Natural killer cell (primary cell): Measurements from ENCODE around the gene EI24. TPM values are rescaled to one million over a fixed set of nuclear protein-coding genes. Genes with fewer than 3 reads are reported as not detected.

Experiments
- ATAC-seq, 3 donors: fragments of 150-1000 bp in 2 of 3; fragments of 200-7000 bp in 1 of 3; cut with Tn5 transposase; 1 replicate in 1 of 3; 2 replicates in 2 of 3; pipeline ENCODE4 v1.10.0; 2021; ENCODE audit warnings: mild to moderate bottlenecking in 2 of 3, moderate library complexity in 2 of 3
- DNase-seq, 2 donors: peaks; one replicate each; pipeline versions ENCODE4 v3.0.0 to v3.0.0-alpha.2; 2013 to 2021; ENCODE audit warnings: mixed read lengths in 1 of 2
- H3K27ac ChIP-seq: one replicate; pipeline ENCODE4 v1.5.1; 2013; ENCODE audit warnings: mild to moderate bottlenecking, low read length
- H3K27me3 ChIP-seq: one replicate; pipeline ENCODE4 v1.6.1; 2013; ENCODE audit warnings: low read length; ENCODE audit not compliant: control insufficient read depth, insufficient read depth
- H3K36me3 ChIP-seq: one replicate; pipeline ENCODE4 v1.6.1; 2013; ENCODE audit warnings: low read length; ENCODE audit not compliant: control insufficient read depth, insufficient read depth
- H3K4me1 ChIP-seq: one replicate; pipeline ENCODE4 v1.6.1; 2013; ENCODE audit warnings: low read length; ENCODE audit not compliant: control insufficient read depth, insufficient read depth
- H3K4me3 ChIP-seq: one replicate; pipeline ENCODE4 v1.5.1; 2013; ENCODE audit warnings: low read length
- H3K9me3 ChIP-seq: one replicate; pipeline ENCODE4 v1.6.1; 2013; ENCODE audit warnings: low read length; ENCODE audit not compliant: control insufficient read depth, insufficient read depth
- H3K27ac Mint-ChIP-seq, 2 donors: one replicate each; pipeline ENCODE4 v1.8.0; 2022; ENCODE audit warnings: mild to moderate bottlenecking in 2 of 2, mixed read lengths in 2 of 2, moderate library complexity in 1 of 2
- H3K27me3 Mint-ChIP-seq, 2 donors: one replicate each; pipeline ENCODE4 v1.8.0; 2022; ENCODE audit warnings: low read depth in 2 of 2, mixed read lengths in 2 of 2
- H3K36me3 Mint-ChIP-seq: one replicate; pipeline ENCODE4 v1.8.0; 2022; ENCODE audit warnings: mixed read lengths
- H3K4me1 Mint-ChIP-seq, 2 donors: one replicate each; pipeline ENCODE4 v1.8.0; 2022; ENCODE audit warnings: mixed read lengths in 2 of 2
- H3K4me3 Mint-ChIP-seq: one replicate; pipeline ENCODE4 v1.8.0; 2022; ENCODE audit warnings: mild to moderate bottlenecking, moderate library complexity, mixed read lengths
- H3K9me3 Mint-ChIP-seq, 2 donors: one replicate each; pipeline ENCODE4 v1.8.0; 2022; ENCODE audit warnings: mixed read lengths in 2 of 2
- WGBS: methylation state at CpG from one replicate; pipeline ENCODE4 v1.1.7; 2013; ENCODE audit warnings: missing lambda C conversion rate; ENCODE audit not compliant: insufficient coverage; 5-methylcytosine and 5-hydroxymethylcytosine counted together
- intact Hi-C: fragments of 100-400 bp; cut with micrococcal nuclease; formaldehyde crosslinking; loops from one replicate; pipeline ENCODE4 v1.14.2; 2022
- total RNA-seq, 4 donors: library from RNA; stranded (reverse); fragments of 120-200 nt in 1 of 4; gene quantifications; one replicate each; pipeline versions ENCODE4 v1.2.3 to v1.2.4, GENCODE V29; 2013 to 2022
- TF ChIP-seq, protein P1 (sequence below): fragments of 200-600 bp; IDR thresholded peaks from one replicate; pipeline ENCODE4 v1.8.0; 2022; ENCODE audit warnings: antibody characterized with exemption

EI24 gene
- total RNA-seq, 3 donors from 2014 or later (not counting 1 experiment from before 2014, with no cell fraction given): 19.5 to 30.0 (median 20.2) TPM

DNA sequence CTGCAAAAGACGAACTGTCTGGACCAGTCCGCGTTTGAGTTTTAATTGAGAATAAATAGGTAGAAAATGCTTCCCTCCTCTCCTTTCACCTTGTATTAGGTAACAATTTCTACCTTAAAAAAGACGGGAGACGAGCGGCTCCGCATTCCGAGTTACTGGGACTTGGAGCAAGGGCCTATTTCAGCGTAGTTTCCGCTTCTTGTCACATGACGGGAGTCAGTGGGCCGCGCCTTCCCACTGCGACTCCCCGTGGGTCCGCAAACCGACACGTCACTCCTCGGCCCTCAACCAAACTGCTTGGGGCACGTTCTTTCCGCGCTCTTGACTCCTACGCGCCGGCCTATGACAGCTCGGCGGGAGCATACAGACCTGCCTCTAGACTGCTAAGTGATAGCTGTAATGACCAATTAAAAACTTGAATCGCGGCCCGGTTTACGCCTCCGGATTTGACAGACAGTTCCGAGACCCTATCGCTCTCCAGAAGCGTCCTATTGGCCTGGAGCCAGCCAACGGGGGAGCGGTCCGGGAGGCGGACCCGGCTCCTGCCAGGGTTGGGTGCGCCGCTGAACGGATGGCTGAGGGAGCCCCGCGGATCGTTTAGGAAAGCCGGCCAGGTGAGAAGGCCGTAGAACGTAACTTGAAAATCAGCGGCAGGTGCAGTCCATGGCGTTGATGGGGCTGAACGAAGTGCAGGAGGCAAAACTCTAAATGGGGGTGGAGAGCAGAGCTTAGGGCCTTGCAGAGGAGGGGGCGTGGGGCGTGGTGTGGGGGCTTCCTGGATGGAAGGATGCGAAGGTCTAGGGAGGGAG lies 23.2 kb downstream of the EI24 start, which contains the start of gene STT3A:
Gene STT3A, plus strand, starts transcription at position 548 of the 809 bp plus-strand sequence. CDS start 3,064 bp downstream, outside the sequence.
- H3K9me3 ChIP-seq: no peaks in the 10 kb centered on the region
- Mint-ChIP-seq H3K27ac (peak within 1 kb of the TSS; percentile 99 to 100), H3K4me1 (peaks cover 41 to 52% of the 10 kb centered on the region in 2 donors), H3K4me3 (peak within 1 kb of the TSS; percentile 99), H3K36me3 (peaks cover 6% of the 10 kb centered on the region), H3K9me3 (no peaks in the 10 kb centered on the region), H3K27me3 (no peaks in the 10 kb centered on the region)
- no peaks in the 10 kb centered on the region for H3K27me3 ChIP-seq
- peak within 1 kb of the TSS; percentile 81 for H3K4me3 ChIP-seq
- H3K36me3 ChIP-seq: peaks cover 2% of the 10 kb centered on the region
- peak; percentile 97 to 99 for DNase-seq
- peaks cover 20% of the 10 kb centered on the region for H3K4me1 ChIP-seq
- peak; percentile 91 to 98 (median 92) for ATAC-seq
- TF ChIP-seq, protein P1, sequence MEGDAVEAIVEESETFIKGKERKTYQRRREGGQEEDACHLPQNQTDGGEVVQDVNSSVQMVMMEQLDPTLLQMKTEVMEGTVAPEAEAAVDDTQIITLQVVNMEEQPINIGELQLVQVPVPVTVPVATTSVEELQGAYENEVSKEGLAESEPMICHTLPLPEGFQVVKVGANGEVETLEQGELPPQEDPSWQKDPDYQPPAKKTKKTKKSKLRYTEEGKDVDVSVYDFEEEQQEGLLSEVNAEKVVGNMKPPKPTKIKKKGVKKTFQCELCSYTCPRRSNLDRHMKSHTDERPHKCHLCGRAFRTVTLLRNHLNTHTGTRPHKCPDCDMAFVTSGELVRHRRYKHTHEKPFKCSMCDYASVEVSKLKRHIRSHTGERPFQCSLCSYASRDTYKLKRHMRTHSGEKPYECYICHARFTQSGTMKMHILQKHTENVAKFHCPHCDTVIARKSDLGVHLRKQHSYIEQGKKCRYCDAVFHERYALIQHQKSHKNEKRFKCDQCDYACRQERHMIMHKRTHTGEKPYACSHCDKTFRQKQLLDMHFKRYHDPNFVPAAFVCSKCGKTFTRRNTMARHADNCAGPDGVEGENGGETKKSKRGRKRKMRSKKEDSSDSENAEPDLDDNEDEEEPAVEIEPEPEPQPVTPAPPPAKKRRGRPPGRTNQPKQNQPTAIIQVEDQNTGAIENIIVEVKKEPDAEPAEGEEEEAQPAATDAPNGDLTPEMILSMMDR: no peak
- WGBS: under 1% methylated on average over 52 of the region's 55 CpGs
- H3K27ac ChIP-seq: peak within 1 kb of the TSS; percentile 97
- intact Hi-C loops: loop anchor here (1.0 to 10.0 kb wide), 4 partner anchors 23 to 478 kb away; partner anchors contain the start of genes CHEK1, EI24 and TMEM218

DNA sequence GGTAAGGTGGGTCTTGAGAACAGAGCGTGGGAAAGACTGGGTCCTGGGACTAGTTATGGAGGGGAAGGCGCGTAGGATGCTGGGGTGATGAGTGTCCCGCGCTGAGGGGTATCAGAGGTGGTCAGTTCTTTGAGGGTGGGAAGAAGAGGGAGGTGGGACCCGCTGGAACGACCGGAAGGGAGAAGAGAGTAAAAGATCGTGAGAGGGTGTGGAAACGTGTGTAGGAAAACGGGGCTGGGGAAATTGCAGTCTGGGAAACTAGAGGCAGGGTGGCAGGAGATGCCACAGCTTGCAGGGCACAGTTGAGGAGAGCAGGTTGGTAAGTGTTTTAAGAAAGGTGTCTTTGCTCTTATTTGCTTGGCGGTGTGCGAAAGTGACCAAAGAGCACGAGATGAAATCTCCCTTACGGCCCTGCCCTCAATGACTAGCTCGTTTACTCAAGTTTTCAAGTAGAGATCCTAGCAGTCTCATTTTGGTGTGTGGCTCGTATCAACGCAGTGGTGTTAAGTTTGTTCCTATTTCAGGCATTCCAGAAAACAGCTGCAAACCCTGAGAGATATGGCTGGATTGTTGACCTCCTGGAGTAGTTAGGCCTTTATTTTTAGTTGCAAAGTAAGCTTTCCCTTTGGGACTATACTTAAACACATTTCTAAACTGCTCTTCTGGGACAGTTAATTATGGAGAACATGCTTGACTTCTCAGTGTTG lies 24.0 kb downstream of the EI24 start:
- WGBS: 1% methylated on average over 18 of the region's 18 CpGs

DNA sequence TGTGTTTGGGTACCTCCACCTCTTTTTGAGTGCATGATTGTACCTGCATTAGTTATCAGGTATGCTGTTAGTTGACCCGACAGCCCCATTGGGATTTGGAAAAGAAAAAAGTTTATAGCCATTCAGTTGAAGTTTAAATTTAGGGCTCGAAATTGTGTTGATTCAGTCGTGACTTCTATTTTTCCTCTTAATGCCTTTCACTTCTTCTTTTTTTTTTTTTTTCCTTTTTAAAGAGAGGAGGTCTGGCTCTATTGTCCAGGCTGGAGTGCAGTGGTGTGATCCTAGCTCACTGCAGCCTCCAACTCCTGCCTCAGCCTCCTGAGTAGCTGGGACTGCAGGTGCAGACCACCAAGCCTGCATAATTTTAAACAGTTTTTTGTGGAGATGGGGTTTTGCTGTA lies 25.7 kb downstream of the EI24 start:
- peaks cover 41 to 52% of the 10 kb centered on the region in 2 donors for H3K4me1 Mint-ChIP-seq

More for the DNA sequence above, 24.0 kb downstream of the EI24 start:
- H3K36me3 ChIP-seq: peaks cover 2% of the 10 kb centered on the region
- peaks cover 20% of the 10 kb centered on the region for H3K4me1 ChIP-seq
- H3K27me3 ChIP-seq: no peaks in the 10 kb centered on the region
- ATAC-seq: no peak
- H3K9me3 ChIP-seq: no peaks in the 10 kb centered on the region
- H3K27ac ChIP-seq: peak overlapping the region; percentile 54
- Mint-ChIP-seq H3K27ac (peak overlapping the region; percentile 99 to 100), H3K36me3 (peaks cover 6% of the 10 kb centered on the region), H3K27me3 (no peaks in the 10 kb centered on the region), H3K9me3 (no peaks in the 10 kb centered on the region), H3K4me1 (peaks cover 41 to 52% of the 10 kb centered on the region in 2 donors), H3K4me3 (peak overlapping the region; percentile 99)
- TF ChIP-seq, protein P1: no peak
- DNase-seq: no peak
- intact Hi-C loops: loop anchor here (10.0 kb wide), 1 partner anchor 478 kb away; the partner anchor contains the start of gene TMEM218
- H3K4me3 ChIP-seq: peak overlapping the region; percentile 81

More for the DNA sequence above, 25.7 kb downstream of the EI24 start:
- H3K4me3 Mint-ChIP-seq: peak overlapping the region; percentile 7
- TF ChIP-seq, protein P1: no peak
- Histone ChIP-seq H3K27ac (no peak overlapping the region), H3K4me1 (peaks cover 20% of the 10 kb centered on the region), H3K36me3 (peaks cover 8% of the 10 kb centered on the region), H3K27me3 (no peaks in the 10 kb centered on the region), H3K9me3 (no peaks in the 10 kb centered on the region), H3K4me3 (no peak overlapping the region)
- ATAC-seq (no peak), DNase-seq (no peak)
- H3K36me3 Mint-ChIP-seq: peaks cover 6% of the 10 kb centered on the region
- intact Hi-C loops: loop anchor here (10.0 kb wide), 1 partner anchor 480 kb away; the partner anchor contains the start of gene TMEM218
- H3K27me3 Mint-ChIP-seq: no peaks in the 10 kb centered on the region
- H3K9me3 Mint-ChIP-seq: no peaks in the 10 kb centered on the region
- 100% methylated on average over 1 of the region's 3 CpGs for WGBS
- peak overlapping the region in 1 of 2 donors; percentile 49 for H3K27ac Mint-ChIP-seq
